Cortex of kidney (tissue), 1 donor: ENCODE results near the gene USP17L12.
"Not testable (repeated sequence)": the region's sequence is repeated elsewhere in the genome, so short reads cannot be mapped to it uniquely, and the experiment has no call there.

Experiments
- DNase-seq: peaks from one replicate; lab custom pipeline; 2025; lab: John Stamatoyannopoulos, UW

Gene USP17L12

GRCh38 chr4:9219852-9220251 is at the start of gene USP17L12:
TSS of gene USP17L12 (plus strand) at chr4:9220152. CDS start at chr4:9220152, 0 bp downstream.
- DNase-seq, result not testable (repeated sequence)

- not testable (repeated sequence) for DNase-seq
Measured at GRCh38 chr4:9210357-9210756, 9.6 kb upstream of the USP17L12 start, which contains the start of gene USP17L10. TSS of gene USP17L10 (plus strand) at chr4:9210657. CDS start at chr4:9210657, 0 bp downstream.

GRCh38 chr4:9214701-9215100 is 5.3 kb upstream of the USP17L12 start:
- DNase-seq, result not testable (repeated sequence)

GRCh38 chr4:9215105-9215504 is 4.8 kb upstream of the USP17L12 start, which contains the start of gene USP17L11:
TSS of gene USP17L11 (plus strand) at chr4:9215405. CDS start at chr4:9215405, 0 bp downstream.
- DNase-seq, result not testable (repeated sequence)

- not testable (repeated sequence) for DNase-seq
Measured at GRCh38 chr4:9224596-9224995, 4.6 kb downstream of the USP17L12 start, which contains the start of gene USP17L13. TSS of gene USP17L13 (plus strand) at chr4:9224896. CDS start at chr4:9224896, 0 bp downstream.

GRCh38 chr4:9230249-9230648 is 10.3 kb downstream of the USP17L12 start:
- not testable (repeated sequence) for DNase-seq

- not testable (repeated sequence) for DNase-seq
Measured at GRCh38 chr4:9234085-9234484, 14.1 kb downstream of the USP17L12 start, which contains the start of gene USP17L15. TSS of gene USP17L15 (plus strand) at chr4:9234385. CDS start at chr4:9234385, 0 bp downstream.

GRCh38 chr4:9238461-9238860 is 18.5 kb downstream of the USP17L12 start:
- not testable (repeated sequence) for DNase-seq

GRCh38 chr4:9243579-9243978 is 23.6 kb downstream of the USP17L12 start, which contains the start of gene USP17L17:
TSS of gene USP17L17 (plus strand) at chr4:9243879. CDS start at chr4:9243879, 0 bp downstream.
- not testable (repeated sequence) for DNase-seq

GRCh38 chr4:9247953-9248680 is 28.2 kb downstream of the USP17L12 start, which contains the start of gene USP17L18:
TSS of gene USP17L18 (plus strand) at chr4:9248630. CDS start at chr4:9248630, 0 bp downstream.
- DNase-seq, result not testable (repeated sequence)

GRCh38 chr4:9253078-9253477 is 33.1 kb downstream of the USP17L12 start, which contains the start of gene USP17L19:
TSS of gene USP17L19 (plus strand) at chr4:9253378. CDS start at chr4:9253378, 0 bp downstream.
- not testable (repeated sequence) for DNase-seq

GRCh38 chr4:9257824-9258223 is 37.9 kb downstream of the USP17L12 start, which contains the start of gene USP17L20:
TSS of gene USP17L20 (plus strand) at chr4:9258124. CDS start at chr4:9258124, 0 bp downstream.
- DNase-seq, result not testable (repeated sequence)

- DNase-seq, result not testable (repeated sequence)
Measured at GRCh38 chr4:9262572-9262971, 42.6 kb downstream of the USP17L12 start, which contains the start of gene USP17L21. TSS of gene USP17L21 (plus strand) at chr4:9262872. CDS start at chr4:9262872, 0 bp downstream.

- DNase-seq, result not testable (repeated sequence)
Measured at GRCh38 chr4:9267319-9267718, 47.4 kb downstream of the USP17L12 start, which contains the start of gene USP17L22. TSS of gene USP17L22 (plus strand) at chr4:9267619. CDS start at chr4:9267619, 0 bp downstream.
